ENCODE data around the gene NCEH1.
"Not testable (repeated sequence)": the region's sequence is repeated elsewhere in the genome, so short reads cannot be mapped to it uniquely, and the experiment has no call there.

The NCEH1 gene

DNA sequence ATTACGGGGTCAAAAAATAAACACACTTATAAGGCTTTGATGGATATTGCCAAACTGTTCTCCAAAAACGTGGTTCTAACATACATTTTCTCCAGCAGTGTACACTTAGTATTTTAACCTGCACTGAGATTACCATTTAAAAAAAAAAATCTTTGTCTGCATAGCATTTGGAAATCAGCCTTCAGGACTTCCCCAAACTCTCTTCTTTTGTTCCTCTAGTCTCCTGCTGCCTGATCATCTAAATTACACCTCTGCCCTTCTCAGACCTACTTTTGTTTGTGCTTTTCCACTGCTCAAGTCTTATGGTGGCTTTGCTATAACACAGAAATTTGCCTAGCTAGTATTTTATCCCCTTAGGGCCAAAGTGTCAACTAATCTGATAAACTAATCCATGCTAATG is 3.8 kb downstream of the NCEH1 start:
- DNase-seq: no peak

DNA sequence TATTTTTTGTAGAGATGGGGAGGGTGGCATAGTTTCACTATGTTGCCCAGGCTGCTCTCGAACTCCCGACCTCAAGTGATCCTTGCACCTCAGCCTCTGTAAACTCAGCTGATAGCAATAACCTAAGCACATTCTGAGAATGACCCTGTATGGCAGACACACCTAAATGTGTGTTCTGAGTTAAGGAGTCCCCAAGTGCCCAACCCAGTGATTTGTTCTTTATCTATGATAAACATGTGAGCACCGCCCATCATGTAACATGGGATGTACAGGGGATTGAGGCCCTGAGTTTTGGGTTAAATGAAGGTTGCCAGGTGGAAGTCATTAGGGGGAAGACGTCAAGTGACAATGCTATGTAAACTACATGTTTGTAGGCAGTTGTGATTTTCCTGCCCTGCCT is 5.7 kb downstream of the NCEH1 start:
- no peak for DNase-seq

DNA sequence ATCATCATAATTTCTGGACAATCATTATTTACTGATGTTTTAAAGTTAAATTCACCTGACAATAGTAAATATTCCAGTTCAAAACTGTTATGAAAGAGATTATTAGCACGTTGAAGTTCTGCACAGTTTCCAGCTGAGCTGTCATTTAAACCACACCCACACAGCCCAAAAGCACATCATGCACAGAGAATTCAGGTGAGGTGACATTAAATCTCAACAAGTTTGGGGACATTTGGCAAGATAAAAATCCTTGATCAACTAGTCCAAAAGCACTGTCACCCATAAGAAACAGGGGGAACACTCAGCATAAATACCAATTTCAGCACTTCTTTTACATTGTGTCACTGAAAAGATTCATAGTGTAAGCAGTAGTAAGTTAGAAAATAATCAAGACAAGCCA is 6.9 kb downstream of the NCEH1 start:
- DNase-seq: no peak

DNA sequence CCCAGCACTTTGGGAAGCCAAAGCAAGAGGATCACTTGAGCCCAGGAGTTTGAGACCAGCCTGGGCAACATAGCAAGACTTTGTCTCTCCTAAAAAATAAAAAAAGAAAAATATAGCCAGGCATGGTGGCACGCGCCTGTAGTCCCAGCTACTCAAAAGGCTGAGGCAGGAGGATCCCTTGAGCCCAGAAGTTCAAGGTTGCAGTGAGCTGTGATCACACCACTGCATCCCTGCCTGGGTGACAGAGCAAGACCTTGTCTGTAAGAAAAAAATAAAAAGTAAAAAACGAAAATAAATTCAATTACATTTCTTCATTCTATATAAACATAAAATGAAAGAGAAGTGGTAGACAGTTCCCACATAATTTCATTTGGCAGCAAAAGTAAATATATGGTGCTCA is 8.1 kb downstream of the NCEH1 start:
- DNase-seq: not testable (repeated sequence)

DNA sequence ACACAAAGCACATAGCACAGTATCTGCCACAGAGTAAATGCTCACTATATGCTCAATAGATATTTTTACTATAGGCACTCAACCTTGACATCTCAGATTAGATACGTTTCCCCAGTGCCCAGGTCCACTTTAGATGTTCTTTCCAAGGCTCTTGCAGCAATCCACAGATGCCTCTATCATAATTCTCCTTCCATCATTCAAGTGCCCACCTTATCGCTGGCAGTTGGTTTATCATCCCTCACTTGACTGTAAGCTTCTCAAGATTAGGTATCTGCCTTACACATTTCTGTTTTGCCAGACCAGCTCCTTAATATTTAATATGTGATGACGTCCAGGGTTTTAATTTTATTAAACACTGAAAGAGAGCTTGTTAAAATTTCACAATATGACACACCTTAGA is 8.6 kb downstream of the NCEH1 start:
- DNase-seq: no peak

DNA sequence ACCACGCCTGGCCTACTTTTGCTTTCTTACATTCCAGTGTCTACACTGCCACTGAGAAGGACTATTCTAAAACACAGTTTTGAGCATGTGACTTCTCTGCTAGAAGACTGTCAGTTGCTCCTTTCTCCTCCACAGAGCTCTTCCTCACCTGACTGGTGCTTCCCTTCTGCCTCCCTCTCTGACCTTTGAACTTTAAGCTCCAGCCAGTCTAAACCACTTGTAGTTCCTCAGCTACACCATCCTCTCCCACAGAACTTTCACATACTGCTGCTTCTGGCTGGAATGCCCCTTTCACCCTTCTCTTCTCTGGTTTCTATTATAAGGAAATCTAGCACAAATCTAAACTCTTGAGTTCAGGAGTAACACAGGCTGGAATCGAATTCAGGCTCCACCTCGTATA is 9.1 kb downstream of the NCEH1 start:
- DNase-seq: no peak

DNA sequence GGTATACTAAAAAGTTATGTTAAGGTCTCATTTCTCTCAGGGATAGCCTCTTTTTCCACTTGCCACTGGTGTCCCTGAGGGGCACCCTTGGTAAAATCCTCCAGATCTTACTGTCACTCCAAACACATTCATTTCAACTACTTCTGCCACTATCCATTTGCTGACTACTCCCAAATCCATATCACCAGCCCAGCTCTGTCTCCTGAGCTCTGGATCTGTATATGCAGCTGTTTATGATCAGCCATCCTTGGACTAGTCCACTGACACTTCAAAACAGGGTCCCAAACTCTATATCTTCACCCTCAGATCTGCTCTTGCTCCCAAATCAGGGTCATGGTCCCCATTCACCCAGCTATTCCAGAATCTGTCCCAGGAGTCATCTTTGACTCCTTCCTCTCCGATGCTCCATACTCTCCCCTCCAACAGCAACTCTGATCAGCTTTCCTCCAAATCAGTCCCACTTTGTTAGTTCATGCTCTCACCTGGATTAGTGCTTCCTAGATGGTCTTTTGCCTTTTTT is 9.9 kb downstream of the NCEH1 start:
- no peak for DNase-seq

DNA sequence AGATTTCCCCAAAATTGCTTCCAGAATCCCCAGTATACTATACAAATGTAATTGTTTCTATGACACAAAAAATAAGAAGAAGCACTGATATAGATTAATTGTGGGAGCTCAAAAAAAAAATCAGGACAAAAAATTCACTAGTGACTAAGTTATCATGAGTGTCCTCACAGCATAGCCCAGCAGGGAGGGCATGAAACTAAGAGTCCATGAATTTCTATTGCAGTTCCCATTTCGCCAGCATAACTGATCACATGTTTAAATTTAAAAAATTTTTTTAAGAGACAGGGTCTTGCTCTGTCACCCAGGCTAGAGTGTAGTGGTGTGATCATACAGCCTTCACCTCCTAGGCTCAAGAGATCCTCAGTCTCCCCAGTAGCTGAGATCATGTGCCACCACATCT is 10.6 kb downstream of the NCEH1 start:
- DNase-seq: no peak

DNA sequence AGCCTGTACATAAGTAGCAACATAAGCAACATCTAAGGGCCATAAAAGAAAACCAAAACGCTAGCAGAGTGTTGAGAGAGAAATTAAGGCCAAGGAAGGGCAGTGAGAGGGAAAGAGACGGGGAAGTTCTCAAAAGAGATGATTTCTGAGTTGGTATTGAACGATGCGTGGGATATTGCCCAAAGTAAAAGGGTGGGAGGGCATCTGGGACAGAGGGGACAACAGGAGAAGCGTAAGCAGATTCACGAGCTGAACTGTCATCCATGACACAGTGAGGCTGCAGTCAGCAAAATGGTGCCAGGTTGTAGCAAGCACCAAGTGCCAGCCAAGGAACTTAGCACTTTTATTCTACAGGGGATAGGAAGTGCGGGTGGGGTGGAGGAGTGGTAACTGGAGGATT is 11.8 kb downstream of the NCEH1 start:
- DNase-seq: no peak

DNA sequence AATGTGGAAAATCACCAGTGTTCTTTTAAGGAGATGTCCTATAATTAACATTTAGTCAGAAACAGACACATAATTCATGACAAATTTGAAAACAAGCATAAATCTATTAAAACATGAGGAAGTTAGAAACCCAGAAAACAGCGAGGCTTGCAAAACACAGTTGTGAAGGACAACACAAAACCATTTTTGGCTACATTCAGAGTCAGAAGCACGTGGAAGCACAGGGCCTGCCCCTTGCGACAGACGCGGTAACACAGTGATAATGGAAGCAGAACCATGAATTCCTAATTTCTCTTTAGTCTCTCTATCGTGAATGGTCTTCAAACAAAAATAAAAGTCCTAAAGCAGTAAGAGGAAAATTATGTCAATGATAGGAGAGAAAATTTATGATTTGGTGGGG is 12.2 kb downstream of the NCEH1 start:
- no peak for DNase-seq

DNA sequence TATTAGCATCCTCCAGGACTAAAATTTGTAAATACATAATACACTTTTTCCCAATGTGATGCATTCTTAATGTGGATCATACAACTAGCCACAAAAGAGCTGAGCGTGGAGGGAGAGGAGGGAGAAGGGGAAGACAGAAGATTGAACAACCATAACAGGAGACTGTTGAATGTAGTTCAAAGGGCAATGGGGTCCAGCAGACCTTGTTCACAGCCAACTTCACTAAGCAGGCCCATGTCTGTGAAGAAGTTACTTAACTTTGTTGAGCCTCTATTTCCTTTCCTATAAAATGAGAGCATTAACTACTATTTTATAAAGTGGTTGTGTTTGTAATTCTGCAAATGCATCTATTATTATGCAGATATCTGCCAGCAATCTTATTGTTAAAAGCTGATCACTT is 13.3 kb downstream of the NCEH1 start:
- DNase-seq: no peak

DNA sequence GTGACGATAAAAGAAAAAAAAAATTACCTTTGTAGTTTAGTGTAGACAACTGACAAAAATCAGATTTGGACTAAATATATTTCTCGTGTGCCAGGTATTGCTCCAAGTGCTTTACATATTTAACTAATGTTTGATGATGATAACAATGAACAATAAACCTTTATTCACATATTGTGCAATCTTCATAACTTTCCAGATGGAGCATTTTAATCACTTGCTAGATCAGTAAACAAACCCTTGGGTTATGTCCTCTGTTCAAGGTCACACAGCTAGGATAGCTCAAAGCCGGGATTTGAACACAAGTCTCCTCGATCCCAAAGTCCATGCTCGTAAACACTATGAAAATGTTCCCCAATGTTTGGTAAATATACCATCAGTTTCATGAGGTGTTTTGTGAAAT is 14.5 kb downstream of the NCEH1 start:
- DNase-seq: no peak

DNA sequence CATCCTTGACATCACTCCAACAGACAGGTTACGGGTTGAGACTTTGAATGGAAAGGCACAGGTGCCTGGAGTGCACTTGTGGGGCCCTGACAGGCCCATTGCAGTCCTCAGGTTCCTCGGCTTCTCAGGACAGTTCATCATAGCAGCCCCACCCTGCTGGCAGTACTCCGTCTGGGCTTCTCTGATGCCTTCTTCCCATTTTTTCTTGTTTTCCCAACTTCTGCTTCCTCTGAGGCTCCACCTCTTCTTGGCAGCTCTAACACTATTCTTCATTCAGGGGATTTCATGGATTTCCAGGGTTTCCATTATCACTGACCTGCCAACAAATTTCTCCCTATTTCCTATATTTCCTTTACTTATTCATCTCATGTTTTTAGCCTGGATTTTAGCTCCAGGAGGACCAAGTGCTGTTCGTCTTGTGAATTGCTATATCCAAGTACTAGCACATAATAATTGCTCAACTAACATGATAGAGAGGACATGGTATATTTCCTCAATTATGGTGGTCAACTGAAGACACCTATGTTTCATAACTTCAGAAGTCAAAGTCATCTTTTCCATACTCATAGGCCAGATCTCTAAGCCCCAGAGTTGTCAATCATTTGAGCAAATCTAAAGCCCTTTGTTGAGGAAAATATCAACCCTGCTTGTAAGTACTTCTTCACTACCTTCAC is 16.2 kb downstream of the NCEH1 start:
- DNase-seq: no peak

DNA sequence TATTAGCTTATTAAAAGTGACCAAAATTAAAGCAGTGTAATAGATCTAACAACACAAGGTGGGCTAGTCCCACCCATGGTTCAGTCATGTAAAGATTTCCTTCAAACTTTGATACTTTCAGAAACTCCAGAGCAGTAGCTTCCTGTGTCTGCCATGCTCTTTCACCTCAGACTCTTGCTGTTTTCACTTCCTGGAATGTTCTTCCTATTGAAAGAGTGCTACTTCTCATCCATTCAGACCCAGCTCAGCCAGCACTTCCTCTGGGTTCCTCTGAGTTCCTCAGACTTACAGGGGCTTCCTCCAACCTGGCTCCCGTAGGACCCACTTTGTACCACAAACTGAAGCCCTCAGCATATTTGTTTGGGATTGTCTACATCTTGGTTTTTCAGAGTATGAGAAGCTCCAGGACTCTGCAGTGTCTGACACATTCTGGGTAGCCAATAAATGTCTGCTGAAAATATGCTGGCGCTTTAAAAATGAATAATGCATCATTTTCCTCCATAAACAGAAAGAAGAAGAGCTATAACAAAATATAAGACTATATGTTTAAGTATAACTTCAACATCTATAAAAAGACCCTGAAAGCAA is 18.0 kb downstream of the NCEH1 start:
- DNase-seq: no peak

DNA sequence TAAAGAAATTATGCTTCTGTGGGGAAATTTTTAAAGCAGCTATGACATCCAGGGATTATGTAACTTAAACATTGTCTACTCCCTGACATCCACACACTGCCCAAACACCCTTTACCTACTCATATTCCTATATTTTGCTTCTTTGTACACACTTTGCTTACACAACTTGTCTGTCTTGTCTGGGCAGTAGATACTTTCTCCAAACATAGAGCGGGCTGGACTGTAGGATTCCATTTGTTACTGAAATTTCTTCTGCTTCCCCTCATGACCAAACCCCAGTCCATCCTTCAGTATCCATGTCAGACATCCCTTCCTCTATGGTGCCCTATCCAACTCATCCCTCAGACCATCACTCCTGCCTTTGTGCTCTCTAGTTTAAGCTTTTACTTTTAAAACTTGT is 19.9 kb downstream of the NCEH1 start:
- no peak for DNase-seq

DNA sequence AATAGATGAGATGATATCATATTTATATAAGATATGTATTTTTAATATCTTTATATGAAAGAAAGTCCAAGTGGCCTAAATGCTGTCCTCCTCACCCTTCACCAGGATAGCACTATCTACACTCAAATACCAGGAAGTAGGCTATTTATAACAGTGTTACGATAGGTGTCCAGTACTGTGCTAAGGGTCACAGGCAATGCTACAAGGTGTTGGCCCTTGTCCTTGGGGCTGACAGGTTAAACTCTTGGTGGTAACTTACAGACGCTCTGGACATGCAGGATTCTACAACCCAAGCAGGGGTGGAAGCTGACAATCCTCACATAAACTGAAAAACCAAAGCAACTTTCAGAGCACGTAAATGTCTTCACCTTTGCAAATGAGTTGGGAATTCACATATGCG is 22.3 kb downstream of the NCEH1 start:
- DNase-seq: no peak

DNA sequence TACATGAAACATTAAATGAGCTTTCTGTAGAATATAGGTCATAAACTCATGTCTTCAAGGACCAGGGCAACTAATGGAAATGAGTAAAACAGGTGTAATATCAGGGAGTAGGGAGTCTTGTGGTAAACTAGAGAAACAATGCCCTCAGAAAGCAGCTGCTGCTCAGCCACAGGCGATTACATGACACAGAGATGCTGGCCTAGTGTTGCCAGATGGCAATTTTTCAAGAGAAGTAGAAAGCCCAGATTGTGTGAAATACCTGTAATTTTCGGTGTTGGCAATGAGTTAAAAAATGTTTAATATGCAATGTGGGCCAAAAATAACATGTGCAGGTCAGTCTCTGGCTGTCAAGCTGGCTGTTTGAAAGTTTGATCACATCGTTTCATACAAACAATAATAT is 23.4 kb downstream of the NCEH1 start:
- no peak for DNase-seq

DNA sequence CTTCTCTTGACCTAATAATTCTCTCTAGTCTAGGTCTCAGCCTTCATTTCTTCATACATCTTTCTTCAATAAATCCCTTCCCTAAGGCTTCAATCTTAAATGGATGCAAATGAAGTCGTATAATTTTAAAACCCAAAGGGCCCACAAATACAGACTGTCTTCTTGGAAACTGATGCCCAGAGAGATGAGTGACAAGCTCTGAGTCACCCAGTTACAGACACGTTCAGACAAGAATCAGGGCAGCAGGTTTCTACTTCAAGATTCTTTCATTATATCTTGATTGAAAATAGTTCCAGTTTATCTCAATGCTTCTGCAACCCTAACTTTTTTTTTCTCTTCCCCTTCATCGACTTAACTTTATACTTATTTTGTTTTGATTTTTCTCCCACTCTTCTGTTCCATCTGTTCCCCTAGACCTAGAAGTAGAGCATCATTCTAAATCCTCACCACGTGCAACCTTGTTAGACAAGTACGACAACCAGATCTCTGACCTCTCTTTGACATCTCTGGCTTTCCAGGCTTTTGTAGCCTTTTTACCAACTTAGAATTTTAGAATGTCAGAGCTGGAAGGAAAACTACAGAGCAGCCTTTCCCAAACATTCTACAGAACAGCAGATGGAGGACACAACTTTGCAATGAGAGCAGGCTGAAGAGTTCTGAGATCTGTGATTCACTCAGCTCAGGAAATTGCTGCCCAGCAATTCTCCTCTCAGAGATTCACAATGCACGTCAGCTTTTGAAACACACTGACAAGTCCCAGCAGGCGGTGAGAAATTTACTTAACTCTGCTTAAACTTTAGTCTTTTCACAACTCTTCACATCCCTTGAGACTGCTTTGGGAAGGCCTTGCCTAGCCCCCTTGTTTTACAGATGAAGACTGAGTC is 25.3 kb downstream of the NCEH1 start:
- DNase-seq: no peak

DNA sequence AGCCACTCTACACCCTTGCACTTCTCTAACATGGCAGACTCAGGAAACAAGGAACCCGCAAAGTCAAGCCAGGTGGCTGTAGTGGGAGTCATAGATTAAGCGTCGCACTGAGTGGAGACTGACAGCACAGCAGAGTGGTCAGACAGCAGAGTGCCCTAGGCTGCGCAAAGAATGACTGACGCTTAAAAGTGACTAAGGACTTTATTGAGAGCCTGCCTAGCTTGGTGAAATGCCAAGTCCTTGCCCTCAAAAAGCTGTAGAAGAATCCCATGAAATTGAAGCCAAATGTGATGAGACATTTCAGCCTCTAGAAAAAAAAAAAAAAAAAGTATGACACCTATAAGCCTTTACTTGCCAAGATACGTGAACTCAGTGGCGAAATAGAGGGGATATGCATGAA is 30.2 kb downstream of the NCEH1 start:
- DNase-seq: no peak

DNA sequence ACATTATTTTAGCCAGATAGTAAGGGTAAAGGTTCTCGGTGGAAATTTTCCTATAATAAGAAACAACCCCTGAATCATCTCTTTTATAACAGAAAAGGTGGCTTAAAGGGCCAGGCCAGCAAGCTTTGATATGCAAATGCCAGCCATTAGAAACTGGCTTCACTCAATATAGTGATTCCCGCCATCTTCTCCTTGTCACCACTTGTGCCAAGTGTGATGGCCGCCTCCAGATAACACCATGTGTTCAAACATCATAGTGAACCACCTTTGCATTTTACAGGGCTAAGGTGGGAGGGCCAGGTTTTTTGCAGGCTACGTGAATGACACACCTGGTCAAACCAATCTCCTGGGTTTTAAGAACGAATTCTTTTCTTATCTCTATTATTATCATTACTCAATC is 31.3 kb downstream of the NCEH1 start:
- DNase-seq: no peak

DNA sequence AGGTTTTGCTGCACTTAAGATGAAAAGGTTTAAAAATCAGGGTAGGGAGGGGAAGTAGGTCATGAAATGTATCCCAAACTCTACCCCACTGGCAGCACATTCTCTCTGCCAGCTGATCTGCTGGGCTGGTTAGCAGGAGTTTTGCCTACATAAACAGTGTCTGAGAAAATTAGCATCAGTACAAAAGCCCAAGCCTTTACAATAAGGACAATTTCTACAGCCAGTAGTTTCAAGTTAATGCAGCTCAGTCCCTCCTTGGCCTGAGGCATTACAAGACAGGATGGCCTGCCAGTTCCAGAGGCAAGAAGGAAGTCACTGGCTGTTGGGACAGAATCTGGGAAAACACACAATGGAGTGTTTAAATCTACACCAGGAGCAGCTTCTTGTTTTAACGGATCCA is 32.8 kb downstream of the NCEH1 start:
- no peak for DNase-seq

DNA sequence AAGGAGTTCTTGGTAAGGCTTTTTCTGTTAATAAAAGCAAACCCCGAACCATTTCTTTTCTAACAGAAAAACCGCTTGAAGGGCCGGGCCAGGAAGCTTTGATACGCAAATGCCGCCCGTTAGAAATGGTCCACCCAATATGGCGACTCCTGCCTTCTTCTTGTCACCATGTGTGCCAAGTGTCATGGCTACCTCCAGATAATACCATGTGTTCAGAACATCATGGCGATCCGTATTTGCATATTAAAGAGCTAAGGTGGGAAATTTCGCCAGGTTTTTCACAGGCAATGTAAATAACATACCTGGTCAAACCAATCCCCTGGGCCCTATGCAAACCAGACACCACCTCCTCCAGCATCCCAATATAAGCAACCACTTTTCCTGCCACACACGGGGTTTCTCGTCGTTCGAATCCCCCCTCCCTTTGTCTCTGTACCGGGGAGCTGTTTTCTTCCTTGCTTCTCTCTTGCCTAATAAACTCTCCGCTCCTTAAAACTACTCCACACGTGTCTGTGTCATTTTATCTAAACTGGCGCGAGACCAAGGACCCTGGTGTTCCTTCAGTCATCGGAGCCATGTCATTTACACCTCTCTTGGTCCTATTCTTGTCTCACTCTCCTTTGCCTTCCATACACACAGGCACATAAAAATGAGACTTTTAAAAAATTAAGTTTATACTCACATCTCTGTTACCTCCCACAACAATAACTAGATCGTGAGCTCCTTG is 34.5 kb downstream of the NCEH1 start:
- DNase-seq: no peak

DNA sequence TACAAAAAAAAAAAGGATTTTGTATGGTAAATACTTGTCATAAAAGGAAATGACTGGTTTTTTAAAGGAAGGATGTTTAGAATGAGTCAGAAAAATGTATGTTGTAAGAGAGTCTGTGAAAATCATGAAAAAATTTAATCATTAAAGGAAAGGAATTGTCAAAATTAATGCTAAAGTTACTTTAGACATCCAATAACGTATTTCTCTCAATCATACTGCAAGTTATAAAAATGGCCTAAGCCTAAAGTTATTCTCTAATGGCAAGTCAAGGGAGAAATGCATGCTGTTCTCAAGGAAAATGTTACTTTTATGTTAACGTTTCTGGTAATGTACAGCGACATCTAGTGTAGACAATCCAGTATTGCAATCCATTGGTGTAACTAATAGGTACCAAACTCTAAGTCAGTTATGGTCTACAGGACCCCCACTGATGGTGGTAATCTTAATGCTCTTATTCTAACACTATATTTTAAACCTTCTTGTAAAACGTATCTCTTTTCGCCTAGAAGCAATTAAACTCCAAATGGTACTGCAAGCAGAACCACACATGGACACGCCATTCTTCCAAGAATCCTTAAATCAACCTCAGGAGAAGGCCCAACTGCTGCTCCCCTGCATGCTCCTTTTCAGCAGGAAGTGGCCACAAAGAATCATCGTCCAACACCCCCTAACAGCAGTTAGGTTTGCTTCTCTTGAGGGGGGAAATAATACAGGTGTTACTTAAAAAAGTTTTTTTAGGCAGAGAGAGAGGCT is 35.2 kb downstream of the NCEH1 start:
- no peak for DNase-seq
